B cell (primary cell): ENCODE results near the gene C12orf60. TPM values are rescaled to one million over a fixed set of nuclear protein-coding genes. Genes with fewer than 3 reads are reported as not detected.

Experiments
- ATAC-seq: fragments of 200-7000 bp; cut with Tn5 transposase; one replicate; pipeline ENCODE4 v1.10.0; 2021; ENCODE audit warnings: low read depth, mild to moderate bottlenecking, moderate number of reproducible peaks, moderate library complexity
- CTCF ChIA-PET: fragments of 350-600 bp; sonication (Branson Sonifier 250); formaldehyde crosslinking; loops from one replicate; lab custom pipeline; 2021; ENCODE audit warnings: antibody characterized with exemption, inconsistent platforms; lab: Charles Lee
- POLR2A ChIA-PET: fragments of 350-600 bp; sonication (Branson Sonifier 250); formaldehyde crosslinking; loops from one replicate; lab custom pipeline; 2021; ENCODE audit warnings: antibody characterized with exemption; lab: Charles Lee
- DNase-seq: peaks from one replicate; pipeline ENCODE4 v3.0.0; 2013
- H2AFZ ChIP-seq: 2 replicates; pipeline ENCODE4 v1.6.1; 2012; ENCODE audit warnings: mild to moderate bottlenecking, low read depth, low read length; ENCODE audit not compliant: insufficient read depth, poor library complexity, severe bottlenecking
- H3K27ac ChIP-seq, 2 donors: 1 replicate in 1 of 2; 2 replicates in 1 of 2; pipeline ENCODE4 v1.5.1; 2012 to 2013; ENCODE audit warnings: low read length in 2 of 2, mild to moderate bottlenecking in 2 of 2, moderate library complexity in 1 of 2
- H3K27me3 ChIP-seq, 4 experiments: fragments of 200-600 bp in 1 of 4; sonication (generic) in 1 of 4; replicated peaks in 1 of 4; 1 replicate in 2 of 4; 2 replicates in 2 of 4; pipeline versions ENCODE4 v1.6.1 to v1.7.0; 2013 to 2016; ENCODE audit warnings: low read length in 3 of 4, mild to moderate bottlenecking in 2 of 4, mixed read lengths in 1 of 4, moderate library complexity in 1 of 4; ENCODE audit not compliant: insufficient read depth in 4 of 4, control insufficient read depth in 3 of 4; ENCODE audit errors: control extremely low read depth in 1 of 4
- H3K36me3 ChIP-seq, 2 experiments: replicated peaks in 1 of 2; 1 replicate in 1 of 2; 2 replicates in 1 of 2; pipeline versions ENCODE4 v1.6.1 to v1.7.1; 2013; ENCODE audit warnings: low read length in 1 of 2; ENCODE audit not compliant: insufficient read depth in 2 of 2, control insufficient read depth in 1 of 2; ENCODE audit errors: control extremely low read depth in 1 of 2, extremely low read depth in 1 of 2
- H3K4me1 ChIP-seq, 2 donors: fragments of 200-600 bp in 1 of 2; sonication (generic) in 1 of 2; 1 replicate in 1 of 2; 2 replicates in 1 of 2; pipeline versions ENCODE4 v1.5.1 to v1.6.1; 2013 to 2017; ENCODE audit warnings: low read length in 2 of 2; ENCODE audit not compliant: control insufficient read depth in 2 of 2, insufficient read depth in 2 of 2
- H3K4me2 ChIP-seq: replicated peaks from 2 replicates; pipeline ENCODE3; 2012; ENCODE audit warnings: mild to moderate bottlenecking, low read depth, low read length; ENCODE audit not compliant: poor library complexity, severe bottlenecking
- H3K4me3 ChIP-seq, 5 experiments: fragments of 200-600 bp in 1 of 5; sonication (generic) in 1 of 5; 1 replicate in 3 of 5; 2 replicates in 2 of 5; pipeline versions ENCODE4 v1.5.1 to v1.7.0; 2011 to 2016; ENCODE audit warnings: low read length in 4 of 5, mild to moderate bottlenecking in 4 of 5, low read depth in 2 of 5, control low read depth in 1 of 5, moderate library complexity in 1 of 5; ENCODE audit not compliant: insufficient read depth in 1 of 5; ENCODE audit errors: control extremely low read depth in 1 of 5, extremely low read depth in 1 of 5
- H3K79me2 ChIP-seq: fragments of 200-600 bp; sonication (generic); one replicate; pipeline ENCODE4 v1.6.0; 2016; ENCODE audit warnings: low read length; ENCODE audit not compliant: control insufficient read depth, insufficient read depth
- H3K9ac ChIP-seq: fragments of 200-600 bp; sonication (generic); 2 replicates; pipeline ENCODE4 v1.6.1; 2017; ENCODE audit warnings: mild to moderate bottlenecking, low read length, moderate library complexity
- H3K9me3 ChIP-seq, 3 donors: one replicate each; pipeline versions ENCODE4 v1.6.1 to v1.7.1; 2013; ENCODE audit warnings: low read length in 2 of 3; ENCODE audit not compliant: control insufficient read depth in 2 of 3, insufficient read depth in 1 of 3; ENCODE audit errors: control extremely low read depth in 1 of 3
- H4K20me1 ChIP-seq: 2 replicates; pipeline ENCODE4 v1.6.0; 2012; ENCODE audit warnings: mild to moderate bottlenecking, low read length; ENCODE audit not compliant: insufficient read depth, control insufficient read depth, poor library complexity, severe bottlenecking
- H3K27ac Mint-ChIP-seq: one replicate; pipeline ENCODE4 v1.8.0; 2021; ENCODE audit warnings: mixed read lengths
- H3K27me3 Mint-ChIP-seq: one replicate; pipeline ENCODE4 v1.8.0; 2021; ENCODE audit warnings: mixed read lengths
- H3K4me1 Mint-ChIP-seq: one replicate; pipeline ENCODE4 v1.8.0; 2021; ENCODE audit warnings: mixed read lengths
- H3K4me3 Mint-ChIP-seq: one replicate; pipeline ENCODE4 v1.8.0; 2021; ENCODE audit warnings: mixed read lengths
- H3K9me3 Mint-ChIP-seq: one replicate; pipeline ENCODE4 v1.8.0; 2022; ENCODE audit warnings: mixed read lengths; ENCODE audit not compliant: insufficient read depth
- EZH2 ChIP-seq: IDR thresholded peaks from 2 replicates; pipeline ENCODE4 v1.6.1; 2012; ENCODE audit warnings: borderline replicate concordance, low read depth, mild to moderate bottlenecking, moderate library complexity, low read length; ENCODE audit not compliant: insufficient read depth, poor library complexity, severe bottlenecking
- WGBS: methylation state at CpG from one replicate; pipeline ENCODE4 v1.1.5; 2013; ENCODE audit warnings: missing lambda C conversion rate; ENCODE audit not compliant: insufficient coverage; 5-methylcytosine and 5-hydroxymethylcytosine counted together
- intact Hi-C: fragments of 100-400 bp; cut with micrococcal nuclease; formaldehyde crosslinking; loops from one replicate; pipeline ENCODE4 v1.10.0; 2022
- polyA plus RNA-seq: library from polyadenylated mRNA; depleted of rRNA; stranded (reverse); fragments of >200 nt; gene quantifications from 2 replicates; pipeline ENCODE4 v1.2.3, GENCODE V29; 2012
- total RNA-seq, 2 donors: library from RNA; stranded (reverse); fragments of 120-200 nt in 1 of 2; gene quantifications; 1 replicate in 1 of 2; 2 replicates in 1 of 2; pipeline versions ENCODE4 v1.2.3 to v1.2.4, GENCODE V29; 2013 to 2022
- TF ChIP-seq, protein P1 (sequence below): fragments of 200-600 bp; IDR thresholded peaks from one replicate; pipeline ENCODE4 v1.8.0; 2022; ENCODE audit warnings: antibody characterized with exemption, mild to moderate bottlenecking

The C12orf60 gene
- total and polyA plus RNA-seq, 2 donors (not counting 1 experiment from before 2014, with no cell fraction given): 0.25 to 1.2 TPM

DNA sequence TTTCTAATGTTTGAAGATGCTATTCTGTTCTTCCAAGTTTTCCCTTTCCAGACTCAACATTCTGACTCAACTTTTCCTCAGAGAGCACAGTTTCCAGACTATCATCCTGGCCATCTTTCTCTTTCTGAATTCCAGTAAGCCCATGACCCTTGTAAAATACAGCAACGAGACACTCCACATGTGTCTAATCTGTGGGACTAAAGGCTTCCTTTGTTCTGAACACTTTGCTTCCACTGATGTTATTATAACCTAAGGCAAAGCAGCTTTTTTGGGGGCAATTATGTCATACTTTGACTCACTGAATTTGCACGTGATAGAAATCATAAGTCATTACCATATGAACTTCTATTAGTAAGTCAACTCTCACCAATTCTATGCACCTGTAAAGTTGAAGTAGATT lies 46.2 kb downstream of the C12orf60 start:
- no peaks in the 10 kb centered on the region for H4K20me1 ChIP-seq
- DNase-seq: no peak
- whole genome bisulfite sequencing: no CpG with 5 or more reads among the region's 2 CpGs
- H3K4me2 ChIP-seq: no peak overlapping the region
- intact Hi-C loops: loop anchor here (5.0 kb wide), 3 partner anchors 33 to 127 kb away; no protein-coding TSS in a partner anchor
- Mint-ChIP-seq H3K4me3 (no peak overlapping the region), H3K27ac (no peak overlapping the region), H3K27me3 (no peaks in the 10 kb centered on the region), H3K4me1 (peaks cover 9% of the 10 kb centered on the region), H3K9me3 (no peaks in the 10 kb centered on the region)
- ChIA-PET CTCF (interaction anchor here (2.0 to 7.2 kb wide), 4 partner anchors 81 to 146 kb away, joined by 7 to 192 read pairs (median 25); no protein-coding TSS in a partner anchor), POLR2A (no interaction called here)
- H3K27ac ChIP-seq: no peak overlapping the region
- no peaks in the 10 kb centered on the region for H3K27me3 ChIP-seq
- H3K4me3 ChIP-seq: no peak overlapping the region
- TF ChIP-seq, protein P1, sequence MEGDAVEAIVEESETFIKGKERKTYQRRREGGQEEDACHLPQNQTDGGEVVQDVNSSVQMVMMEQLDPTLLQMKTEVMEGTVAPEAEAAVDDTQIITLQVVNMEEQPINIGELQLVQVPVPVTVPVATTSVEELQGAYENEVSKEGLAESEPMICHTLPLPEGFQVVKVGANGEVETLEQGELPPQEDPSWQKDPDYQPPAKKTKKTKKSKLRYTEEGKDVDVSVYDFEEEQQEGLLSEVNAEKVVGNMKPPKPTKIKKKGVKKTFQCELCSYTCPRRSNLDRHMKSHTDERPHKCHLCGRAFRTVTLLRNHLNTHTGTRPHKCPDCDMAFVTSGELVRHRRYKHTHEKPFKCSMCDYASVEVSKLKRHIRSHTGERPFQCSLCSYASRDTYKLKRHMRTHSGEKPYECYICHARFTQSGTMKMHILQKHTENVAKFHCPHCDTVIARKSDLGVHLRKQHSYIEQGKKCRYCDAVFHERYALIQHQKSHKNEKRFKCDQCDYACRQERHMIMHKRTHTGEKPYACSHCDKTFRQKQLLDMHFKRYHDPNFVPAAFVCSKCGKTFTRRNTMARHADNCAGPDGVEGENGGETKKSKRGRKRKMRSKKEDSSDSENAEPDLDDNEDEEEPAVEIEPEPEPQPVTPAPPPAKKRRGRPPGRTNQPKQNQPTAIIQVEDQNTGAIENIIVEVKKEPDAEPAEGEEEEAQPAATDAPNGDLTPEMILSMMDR: no peak
- TF ChIP-seq EZH2: no peak
- ATAC-seq: no peak
- H3K36me3 ChIP-seq: no peaks in the 10 kb centered on the region
- H3K4me1 ChIP-seq: peaks cover 2 to 5% of the 10 kb centered on the region in 2 donors
- H3K79me2 ChIP-seq: no peaks in the 10 kb centered on the region
- no peak overlapping the region for H2AFZ ChIP-seq
- no peak overlapping the region for H3K9ac ChIP-seq
- H3K9me3 ChIP-seq: no peaks in the 10 kb centered on the region

DNA sequence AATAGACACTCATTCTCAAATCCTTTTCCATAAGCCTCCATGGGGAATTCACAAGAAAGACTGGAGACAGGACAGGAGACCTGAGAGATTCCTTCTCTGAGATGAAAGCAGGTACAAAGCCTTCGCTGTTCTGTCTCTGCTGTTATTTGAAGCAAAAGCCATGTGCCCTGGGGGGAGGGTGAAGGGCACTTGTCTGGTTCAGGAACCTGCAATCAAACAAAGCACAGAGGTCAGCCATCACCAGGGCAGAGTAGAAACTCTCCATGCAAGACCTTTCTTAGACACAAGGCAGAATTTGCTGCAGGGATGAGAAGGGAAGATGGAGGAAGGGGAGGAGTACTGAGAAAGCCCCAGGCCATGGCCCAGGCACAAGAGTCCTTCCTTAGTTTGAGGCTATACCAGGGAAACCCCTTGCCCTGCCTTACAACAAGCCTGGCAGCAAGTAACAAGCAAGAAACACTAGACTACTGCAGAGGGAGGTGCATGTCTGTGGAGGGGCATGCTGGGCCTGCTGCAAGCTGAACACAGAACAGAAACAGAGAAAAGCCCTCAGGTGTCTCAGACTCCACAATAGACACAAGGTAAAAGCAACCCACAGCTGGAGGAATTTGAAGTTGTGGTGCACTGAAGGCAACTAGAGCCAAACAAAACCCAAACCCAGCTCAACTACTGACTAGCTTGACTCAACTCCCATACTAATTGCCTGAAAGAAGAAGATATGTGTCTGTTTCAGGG lies 47.6 kb downstream of the C12orf60 start:
- Histone ChIP-seq H3K27ac (no peak overlapping the region), H3K27me3 (no peaks in the 10 kb centered on the region), H3K9ac (no peak overlapping the region), H3K36me3 (no peaks in the 10 kb centered on the region), H3K79me2 (no peaks in the 10 kb centered on the region), H3K4me2 (no peak overlapping the region), H3K9me3 (no peaks in the 10 kb centered on the region), H3K4me3 (no peak overlapping the region), H3K4me1 (peaks cover 4 to 9% of the 10 kb centered on the region in 2 donors), H4K20me1 (no peaks in the 10 kb centered on the region), H2AFZ (no peak overlapping the region)
- peaks cover 10% of the 10 kb centered on the region for H3K4me1 Mint-ChIP-seq
- DNase-seq (no peak), ATAC-seq (no peak)
- ChIA-PET POLR2A (no interaction called here), CTCF (interaction anchor here (0.6 to 4.5 kb wide), 5 partner anchors 11 to 145 kb away, joined by 3 to 28 read pairs (median 3); no protein-coding TSS in a partner anchor)
- H3K9me3 Mint-ChIP-seq: no peaks in the 10 kb centered on the region
- no peak for TF ChIP-seq EZH2
- TF ChIP-seq, protein P1: no peak
- no peak overlapping the region for H3K4me3 Mint-ChIP-seq
- H3K27me3 Mint-ChIP-seq: no peaks in the 10 kb centered on the region
- WGBS: 100% methylated on average over 1 of the region's 1 CpG
- no peak overlapping the region for H3K27ac Mint-ChIP-seq
- intact Hi-C loops: no loop called here
